CD14-positive monocyte (primary cell): ENCODE measurements around the gene NTN4. TPM values are rescaled to one million over a fixed set of nuclear protein-coding genes. Genes with fewer than 3 reads are reported as not detected.

Source experiments
- DNase-seq, 3 donors: peaks; one replicate each; pipeline ENCODE4 v3.0.0-alpha.2; 2011 to 2022
- H2AFZ ChIP-seq: 2 replicates; pipeline ENCODE4 v1.6.0; 2012; ENCODE audit warnings: mild to moderate bottlenecking, low read depth, low read length, inconsistent platforms; ENCODE audit not compliant: insufficient read depth, poor library complexity, severe bottlenecking
- H3K27ac ChIP-seq, 2 donors: 1 replicate in 1 of 2; 2 replicates in 1 of 2; pipeline ENCODE4 v1.5.1; 2012 to 2013; ENCODE audit warnings: low read length in 2 of 2, control low read depth in 1 of 2, inconsistent platforms in 1 of 2, low read depth in 1 of 2, mild to moderate bottlenecking in 1 of 2
- H3K27me3 ChIP-seq, 2 donors: one replicate each; pipeline versions ENCODE4 v1.6.0 to v1.6.1; 2011 to 2013; ENCODE audit warnings: low read length in 2 of 2; ENCODE audit not compliant: control insufficient read depth in 2 of 2, insufficient read depth in 2 of 2
- H3K36me3 ChIP-seq, 2 donors: replicated peaks in 1 of 2; 1 replicate in 1 of 2; 2 replicates in 1 of 2; pipeline versions ENCODE4 v1.5.1 to v1.6.1; 2012 to 2013; ENCODE audit warnings: low read length in 2 of 2, control low read depth in 1 of 2, inconsistent platforms in 1 of 2, mild to moderate bottlenecking in 1 of 2; ENCODE audit not compliant: insufficient read depth in 2 of 2, control insufficient read depth in 1 of 2
- H3K4me1 ChIP-seq, 2 donors: 1 replicate in 1 of 2; 2 replicates in 1 of 2; pipeline versions ENCODE4 v1.5.1 to v1.6.1; 2012 to 2013; ENCODE audit warnings: low read length in 2 of 2, control low read depth in 1 of 2, inconsistent platforms in 1 of 2, mild to moderate bottlenecking in 1 of 2, moderate library complexity in 1 of 2; ENCODE audit not compliant: insufficient read depth in 2 of 2, control insufficient read depth in 1 of 2
- H3K4me2 ChIP-seq: replicated peaks from 2 replicates; pipeline ENCODE3; 2012; ENCODE audit warnings: low read length, moderate library complexity, mild to moderate bottlenecking; ENCODE audit not compliant: poor library complexity, severe bottlenecking; ENCODE audit errors: extremely low read depth
- H3K4me3 ChIP-seq, 3 experiments: fragments of 200-600 bp in 1 of 3; sonication (generic) in 1 of 3; replicated peaks in 1 of 3; 1 replicate in 2 of 3; 2 replicates in 1 of 3; pipeline ENCODE4 v1.5.1; 2011 to 2013; ENCODE audit warnings: low read length in 3 of 3, mild to moderate bottlenecking in 3 of 3, control low read depth in 2 of 3, low read depth in 2 of 3, inconsistent platforms in 1 of 3, moderate library complexity in 1 of 3
- H3K79me2 ChIP-seq: 2 replicates; pipeline ENCODE4 v1.6.0; 2012; ENCODE audit warnings: mild to moderate bottlenecking, control low read depth, inconsistent platforms, low read length, moderate library complexity; ENCODE audit not compliant: insufficient read depth
- H3K9ac ChIP-seq: 2 replicates; pipeline ENCODE4 v1.6.0; 2017; ENCODE audit warnings: low read length, mild to moderate bottlenecking; ENCODE audit not compliant: insufficient read depth, poor library complexity, severe bottlenecking
- H3K9me3 ChIP-seq, 2 donors: replicated peaks in 1 of 2; 1 replicate in 1 of 2; 2 replicates in 1 of 2; pipeline versions ENCODE4 v1.5.1 to v1.6.1; 2012 to 2013; ENCODE audit warnings: low read length in 2 of 2, control low read depth in 1 of 2; ENCODE audit not compliant: control insufficient read depth in 1 of 2, insufficient read depth in 1 of 2
- H4K20me1 ChIP-seq: 2 replicates; pipeline ENCODE4 v1.6.0; 2012; ENCODE audit warnings: mild to moderate bottlenecking, low read length, control low read depth, moderate library complexity; ENCODE audit not compliant: insufficient read depth
- H3K27ac Mint-ChIP-seq, 7 donors: one replicate each; pipeline ENCODE4 v1.8.0; 2020; ENCODE audit warnings: mild to moderate bottlenecking in 7 of 7, mixed read lengths in 7 of 7, moderate library complexity in 6 of 7, inconsistent platforms in 2 of 7
- H3K27me3 Mint-ChIP-seq, 3 donors: one replicate each; pipeline ENCODE4 v1.8.0; 2021 to 2022; ENCODE audit warnings: low read depth in 3 of 3, mild to moderate bottlenecking in 3 of 3, mixed read lengths in 3 of 3, moderate library complexity in 3 of 3, inconsistent platforms in 1 of 3
- H3K36me3 Mint-ChIP-seq, 2 donors: one replicate each; pipeline ENCODE4 v1.8.0; 2020; ENCODE audit warnings: mixed read lengths in 2 of 2, inconsistent platforms in 1 of 2, mild to moderate bottlenecking in 1 of 2
- H3K4me1 Mint-ChIP-seq: one replicate; pipeline ENCODE4 v1.8.0; 2020; ENCODE audit warnings: mild to moderate bottlenecking, mixed read lengths
- H3K4me3 Mint-ChIP-seq, 2 donors: one replicate each; pipeline ENCODE4 v1.8.0; 2020; ENCODE audit warnings: mild to moderate bottlenecking in 2 of 2, mixed read lengths in 2 of 2, moderate library complexity in 1 of 2
- H3K9me3 Mint-ChIP-seq, 7 donors: one replicate each; pipeline ENCODE4 v1.8.0; 2020 to 2022; ENCODE audit warnings: mixed read lengths in 7 of 7, mild to moderate bottlenecking in 6 of 7, moderate library complexity in 6 of 7, inconsistent platforms in 2 of 7
- WGBS: methylation state at CpG from one replicate; pipeline ENCODE4 v1.1.5; 2013; ENCODE audit warnings: missing lambda C conversion rate; ENCODE audit not compliant: insufficient coverage; 5-methylcytosine and 5-hydroxymethylcytosine counted together
- intact Hi-C, 2 donors: fragments of 100-400 bp; cut with micrococcal nuclease; formaldehyde crosslinking; loops; one replicate each; pipeline versions ENCODE4 v1.15.0 to v1.15.1; 2023
- polyA plus RNA-seq, 3 donors: library from polyadenylated mRNA; depleted of rRNA in 1 of 3; unstranded in 2 of 3; stranded (reverse) in 1 of 3; fragments of 300-500 nt in 2 of 3; fragments of >200 nt in 1 of 3; fragmentation: Illumina TruSeq in 2 of 3; gene quantifications; 1 replicate in 2 of 3; 2 replicates in 1 of 3; pipeline ENCODE4 v1.2.3, GENCODE V29; 2012 to 2021
- TF ChIP-seq, protein P1 (sequence below): fragments of 200-600 bp; IDR thresholded peaks from one replicate; pipeline ENCODE4 v1.8.0; 2022; ENCODE audit warnings: antibody characterized with exemption, mild to moderate bottlenecking

Gene NTN4
- polyA plus RNA-seq, 3 donors: not detected

DNA sequence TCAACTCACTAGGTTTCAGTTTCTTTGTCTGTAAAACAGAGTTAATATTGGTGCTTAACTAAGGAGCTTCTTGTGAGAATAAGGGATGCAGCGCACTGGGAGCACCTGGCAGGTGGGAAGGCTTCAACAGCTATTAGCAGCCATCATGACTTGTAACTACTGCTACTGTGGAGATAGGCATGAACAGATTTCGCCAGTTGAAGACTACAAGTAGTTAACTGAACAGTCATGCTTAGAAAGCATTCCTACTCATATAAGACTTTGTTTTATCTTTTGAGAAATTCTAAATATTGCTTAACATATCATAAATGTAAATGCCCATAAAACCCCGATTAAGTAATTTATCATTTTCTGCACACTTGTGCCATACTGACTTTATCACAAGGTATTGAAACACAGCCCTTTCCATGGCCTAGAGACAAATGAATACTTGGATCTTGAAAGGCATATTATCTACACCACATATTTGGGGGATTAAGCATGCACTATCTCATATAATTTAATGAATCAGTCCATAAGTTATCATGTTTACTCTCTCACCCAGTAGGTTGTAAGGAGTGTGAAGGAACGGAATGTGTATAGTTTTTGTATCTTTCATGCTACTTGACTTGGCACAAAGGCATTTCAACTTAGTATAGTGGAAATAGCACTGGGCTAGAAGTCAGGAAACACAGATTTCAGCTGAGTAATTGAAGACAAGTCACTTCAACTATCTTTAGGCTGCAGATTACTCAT is 16.1 kb downstream of the NTN4 start:
- intact Hi-C loops: no loop called here
- Histone ChIP-seq H3K4me2 (no peak overlapping the region), H3K9ac (no peak overlapping the region), H3K4me1 (no peaks in the 10 kb centered on the region), H3K9me3 (peaks cover 0 to 4% of the 10 kb centered on the region in 2 donors), H3K27ac (no peak overlapping the region), H4K20me1 (no peaks in the 10 kb centered on the region), H3K27me3 (no peaks in the 10 kb centered on the region), H3K4me3 (no peak overlapping the region), H3K36me3 (no peaks in the 10 kb centered on the region), H2AFZ (no peak overlapping the region), H3K79me2 (no peaks in the 10 kb centered on the region)
- Mint-ChIP-seq H3K4me1 (no peaks in the 10 kb centered on the region), H3K9me3 (peaks cover 2 to 22% (median 13%) of the 10 kb centered on the region in 7 donors), H3K27me3 (peaks cover 2 to 11% (median 7%) of the 10 kb centered on the region in 3 donors), H3K27ac (no peak overlapping the region), H3K36me3 (no peaks in the 10 kb centered on the region), H3K4me3 (no peak overlapping the region)
- TF ChIP-seq, protein P1, sequence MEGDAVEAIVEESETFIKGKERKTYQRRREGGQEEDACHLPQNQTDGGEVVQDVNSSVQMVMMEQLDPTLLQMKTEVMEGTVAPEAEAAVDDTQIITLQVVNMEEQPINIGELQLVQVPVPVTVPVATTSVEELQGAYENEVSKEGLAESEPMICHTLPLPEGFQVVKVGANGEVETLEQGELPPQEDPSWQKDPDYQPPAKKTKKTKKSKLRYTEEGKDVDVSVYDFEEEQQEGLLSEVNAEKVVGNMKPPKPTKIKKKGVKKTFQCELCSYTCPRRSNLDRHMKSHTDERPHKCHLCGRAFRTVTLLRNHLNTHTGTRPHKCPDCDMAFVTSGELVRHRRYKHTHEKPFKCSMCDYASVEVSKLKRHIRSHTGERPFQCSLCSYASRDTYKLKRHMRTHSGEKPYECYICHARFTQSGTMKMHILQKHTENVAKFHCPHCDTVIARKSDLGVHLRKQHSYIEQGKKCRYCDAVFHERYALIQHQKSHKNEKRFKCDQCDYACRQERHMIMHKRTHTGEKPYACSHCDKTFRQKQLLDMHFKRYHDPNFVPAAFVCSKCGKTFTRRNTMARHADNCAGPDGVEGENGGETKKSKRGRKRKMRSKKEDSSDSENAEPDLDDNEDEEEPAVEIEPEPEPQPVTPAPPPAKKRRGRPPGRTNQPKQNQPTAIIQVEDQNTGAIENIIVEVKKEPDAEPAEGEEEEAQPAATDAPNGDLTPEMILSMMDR: no peak
- DNase-seq: no peak
- 100% methylated on average over 1 of the region's 4 CpGs for WGBS

DNA sequence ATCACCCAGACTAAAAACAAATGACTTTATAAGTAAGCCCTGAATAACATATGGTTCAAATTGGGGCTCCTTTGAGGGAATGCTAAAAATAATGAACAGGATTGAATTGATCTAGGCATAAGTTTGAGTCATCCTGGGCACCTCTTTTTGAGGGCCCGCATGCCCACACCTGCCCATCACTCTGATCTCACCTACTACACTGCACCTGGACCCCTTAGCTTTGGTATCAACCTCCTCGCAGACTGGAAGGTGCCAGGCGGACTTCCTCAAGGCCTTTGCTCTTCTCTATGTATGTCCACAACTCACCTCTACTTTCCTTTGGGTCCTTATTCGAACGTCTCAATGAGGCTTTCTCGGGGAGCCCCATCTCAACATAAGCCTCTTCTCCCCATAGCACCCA is 17.2 kb downstream of the NTN4 start:
- Mint-ChIP-seq H3K4me3 (no peak overlapping the region), H3K9me3 (peaks cover 2 to 22% (median 13%) of the 10 kb centered on the region in 7 donors), H3K36me3 (no peaks in the 10 kb centered on the region), H3K4me1 (no peaks in the 10 kb centered on the region), H3K27ac (no peak overlapping the region), H3K27me3 (peaks cover 4 to 9% (median 7%) of the 10 kb centered on the region in 3 donors)
- TF ChIP-seq, protein P1: no peak
- H3K27ac ChIP-seq: no peak overlapping the region
- no peaks in the 10 kb centered on the region for H3K4me1 ChIP-seq
- H3K9ac ChIP-seq: no peak overlapping the region
- intact Hi-C loops: no loop called here
- no peaks in the 10 kb centered on the region for H3K36me3 ChIP-seq
- no peak overlapping the region for H2AFZ ChIP-seq
- no peak for DNase-seq
- H3K4me3 ChIP-seq: no peak overlapping the region
- no peak overlapping the region for H3K4me2 ChIP-seq
- H3K27me3 ChIP-seq: no peaks in the 10 kb centered on the region
- H3K9me3 ChIP-seq: peaks cover 0 to 4% of the 10 kb centered on the region in 2 donors
- H3K79me2 ChIP-seq: no peaks in the 10 kb centered on the region
- H4K20me1 ChIP-seq: no peaks in the 10 kb centered on the region
- 94% methylated on average over 6 of the region's 6 CpGs for WGBS
